ENCODE measurements around the gene NR6A1.

The NR6A1 gene

DNA sequence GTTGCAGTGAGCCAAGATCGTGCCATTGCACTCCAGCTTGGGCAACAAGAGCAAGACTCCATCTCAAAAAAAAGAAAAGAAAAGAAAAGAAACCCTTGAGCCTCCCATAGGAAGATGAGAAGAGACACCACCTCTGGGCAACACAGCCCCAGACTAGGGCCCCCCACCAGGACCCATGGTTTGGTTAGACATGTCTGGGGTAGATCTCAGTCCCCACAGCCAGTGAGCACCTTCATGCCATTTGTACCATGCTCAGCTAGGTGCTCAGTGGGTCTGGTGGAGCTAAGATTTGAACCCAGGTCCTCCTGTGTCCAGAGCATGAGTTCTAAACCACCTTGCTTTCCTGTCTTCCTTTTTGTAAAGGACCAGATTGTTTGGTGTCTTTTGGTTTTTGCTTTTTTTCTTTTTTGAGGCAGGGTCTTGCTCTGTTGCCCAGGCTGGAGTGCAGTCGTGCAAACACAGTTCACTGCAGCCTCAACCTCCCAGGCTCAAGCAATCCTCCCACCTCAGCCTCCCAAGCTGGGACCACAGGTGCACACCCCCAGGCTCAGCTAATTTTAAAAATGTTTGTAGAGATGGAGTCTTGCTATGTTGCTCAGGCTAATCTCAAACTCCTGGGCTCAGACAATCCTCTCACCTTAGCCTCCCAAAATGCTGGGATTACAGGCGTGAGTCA lies 17.6 kb upstream of the NR6A1 start:
- no peak for ATAC-seq

DNA sequence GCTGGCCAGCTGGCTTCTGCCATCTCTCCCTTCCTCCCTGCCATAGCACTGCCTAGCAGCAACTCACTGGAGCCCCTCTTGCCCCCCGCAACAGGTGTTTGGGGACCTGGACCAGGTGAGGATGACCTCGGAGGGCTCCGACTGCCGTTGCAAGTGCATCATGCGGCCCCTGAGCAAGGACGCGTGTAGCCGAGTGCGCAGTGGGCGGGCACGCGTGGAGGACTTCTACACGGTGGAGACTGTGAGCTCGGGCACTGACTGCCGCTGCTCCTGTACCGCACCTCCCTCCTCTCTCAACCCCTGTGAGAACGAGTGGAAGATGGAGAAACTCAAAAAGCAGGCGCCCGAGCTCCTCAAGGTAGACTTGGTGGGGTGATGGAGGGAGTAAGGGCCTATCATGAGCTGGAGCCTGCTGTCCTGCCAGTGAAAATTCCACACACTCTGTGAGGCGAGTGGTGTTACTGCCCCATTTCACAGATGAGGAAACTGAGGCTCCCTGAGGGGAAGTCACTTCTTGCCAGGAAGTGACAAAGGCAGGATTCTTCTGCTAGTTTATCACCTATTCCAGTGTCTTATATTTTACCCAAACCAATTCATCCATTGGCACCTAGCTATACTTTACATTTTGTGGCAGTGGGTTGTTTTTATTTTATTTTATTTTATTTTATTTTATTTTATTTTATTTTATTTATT lies 15.9 kb upstream of the NR6A1 start:
- Mint-ChIP-seq H3K4me1 (no peaks in the 10 kb centered on the region), H3K27ac (no peak overlapping the region), H3K9me3 (no peaks in the 10 kb centered on the region), H3K27me3 (no peaks in the 10 kb centered on the region), H3K4me3 (no peak overlapping the region), H3K36me3 (ENCODE audit: low read depth) (no peaks in the 10 kb centered on the region)
- no peak for DNase-seq
- ATAC-seq = no peak

More for the DNA sequence above, 17.6 kb upstream of the NR6A1 start:
- Mint-ChIP-seq H3K27me3 (peaks cover 2% of the 10 kb centered on the region), H3K9me3 (no peaks in the 10 kb centered on the region), H3K36me3 (ENCODE audit: low read depth) (no peaks in the 10 kb centered on the region), H3K4me3 (no peak overlapping the region), H3K4me1 (no peaks in the 10 kb centered on the region), H3K27ac (no peak overlapping the region)
- no peak for DNase-seq

DNA sequence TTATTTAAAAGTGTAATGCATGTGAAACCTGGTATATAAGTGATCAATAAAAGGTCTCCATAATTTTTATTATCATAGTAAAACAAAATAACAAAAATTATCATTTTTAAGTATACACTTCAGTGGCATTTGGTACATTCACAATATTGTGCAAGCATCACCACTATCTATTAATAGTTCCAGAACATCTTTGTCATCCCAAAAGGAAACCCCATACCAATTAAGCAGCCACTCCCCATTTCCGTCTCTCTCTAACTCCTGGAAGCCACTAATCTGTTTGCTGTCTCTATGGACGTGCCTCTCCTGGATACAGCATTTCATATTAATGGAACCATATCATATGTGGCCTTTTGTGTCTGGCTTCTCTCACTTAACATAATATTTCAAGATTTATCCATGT lies 13.4 kb upstream of the NR6A1 start:
- H3K4me3 Mint-ChIP-seq = no peak overlapping the region
- peaks cover 2% of the 10 kb centered on the region for H3K27me3 Mint-ChIP-seq
- H3K27ac Mint-ChIP-seq = no peak overlapping the region
- no peak for DNase-seq
- ATAC-seq = no peak
- no peaks in the 10 kb centered on the region for H3K9me3 Mint-ChIP-seq
- no peaks in the 10 kb centered on the region for H3K4me1 Mint-ChIP-seq
- H3K36me3 Mint-ChIP-seq (ENCODE audit: low read depth) = no peaks in the 10 kb centered on the region

DNA sequence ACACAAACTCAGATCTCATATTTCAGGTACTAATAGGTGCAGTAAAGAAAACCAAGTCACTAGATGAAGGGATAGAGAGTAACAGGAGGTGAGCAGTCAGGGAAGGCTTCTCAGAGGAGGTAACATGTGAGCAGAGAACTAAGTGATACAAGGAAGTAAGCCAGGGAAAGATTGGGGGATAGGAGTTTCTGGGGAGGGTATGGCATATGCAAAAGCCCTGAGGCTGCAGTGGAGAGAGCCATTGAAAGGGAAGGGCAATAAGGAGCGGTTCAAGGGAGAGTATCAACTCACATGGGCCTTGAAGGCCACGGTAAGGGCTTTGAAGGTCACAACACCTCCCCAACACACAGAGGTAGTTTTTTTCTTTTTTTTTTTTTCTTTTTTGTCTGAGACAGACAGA lies 12.7 kb upstream of the NR6A1 start:
- peaks cover 2% of the 10 kb centered on the region for H3K27me3 Mint-ChIP-seq
- H3K4me1 Mint-ChIP-seq = no peaks in the 10 kb centered on the region
- H3K36me3 Mint-ChIP-seq (ENCODE audit: low read depth) = no peaks in the 10 kb centered on the region
- no peaks in the 10 kb centered on the region for H3K9me3 Mint-ChIP-seq
- no peak overlapping the region for H3K4me3 Mint-ChIP-seq
- no peak overlapping the region for H3K27ac Mint-ChIP-seq
- DNase-seq (no peak), ATAC-seq (no peak)

DNA sequence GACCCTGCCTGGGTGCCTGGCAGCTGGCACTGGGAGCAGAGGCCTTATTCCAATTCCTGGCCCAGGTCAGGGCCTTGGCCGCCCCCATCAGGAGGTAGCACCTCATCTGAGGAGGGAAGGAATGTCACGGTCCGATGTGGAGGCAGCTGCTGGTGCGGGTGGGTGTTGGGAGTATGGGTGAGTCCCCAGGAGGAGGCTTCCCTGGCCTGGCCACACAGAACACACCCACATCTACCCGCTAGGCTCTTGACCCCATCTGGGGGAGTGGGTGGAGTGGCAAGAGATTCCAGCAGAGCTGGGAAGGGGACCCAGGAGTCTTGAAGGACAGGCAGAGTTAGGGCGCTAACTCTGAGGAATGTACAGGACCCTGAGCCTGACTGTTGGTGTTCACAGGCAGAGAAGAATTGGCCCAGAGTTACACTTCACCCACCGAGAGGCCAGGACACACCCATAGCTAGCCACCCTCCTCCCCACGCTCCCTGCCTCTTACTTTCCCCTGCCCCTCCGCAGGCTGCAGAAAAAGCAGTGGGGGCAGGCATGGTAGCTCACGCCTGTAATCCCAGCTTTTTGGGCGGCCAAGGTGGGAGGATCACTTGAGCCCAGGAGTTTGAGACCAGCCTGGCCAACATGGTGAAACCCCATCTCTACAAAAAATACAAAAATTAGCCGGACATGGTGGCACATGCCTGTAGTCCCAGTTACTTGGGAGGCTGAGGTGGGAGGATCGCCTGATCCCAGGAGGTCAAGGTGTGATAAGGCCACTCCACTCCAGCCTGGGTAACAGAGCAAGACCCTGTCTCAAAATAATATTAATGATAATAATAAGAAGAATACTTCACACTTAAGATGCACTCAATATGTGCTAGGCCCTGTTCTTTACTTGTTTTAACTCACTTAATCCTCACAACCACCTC lies 11.8 kb upstream of the NR6A1 start:
- ATAC-seq = no peak
- no peaks in the 10 kb centered on the region for H3K36me3 Mint-ChIP-seq (ENCODE audit: low read depth)

DNA sequence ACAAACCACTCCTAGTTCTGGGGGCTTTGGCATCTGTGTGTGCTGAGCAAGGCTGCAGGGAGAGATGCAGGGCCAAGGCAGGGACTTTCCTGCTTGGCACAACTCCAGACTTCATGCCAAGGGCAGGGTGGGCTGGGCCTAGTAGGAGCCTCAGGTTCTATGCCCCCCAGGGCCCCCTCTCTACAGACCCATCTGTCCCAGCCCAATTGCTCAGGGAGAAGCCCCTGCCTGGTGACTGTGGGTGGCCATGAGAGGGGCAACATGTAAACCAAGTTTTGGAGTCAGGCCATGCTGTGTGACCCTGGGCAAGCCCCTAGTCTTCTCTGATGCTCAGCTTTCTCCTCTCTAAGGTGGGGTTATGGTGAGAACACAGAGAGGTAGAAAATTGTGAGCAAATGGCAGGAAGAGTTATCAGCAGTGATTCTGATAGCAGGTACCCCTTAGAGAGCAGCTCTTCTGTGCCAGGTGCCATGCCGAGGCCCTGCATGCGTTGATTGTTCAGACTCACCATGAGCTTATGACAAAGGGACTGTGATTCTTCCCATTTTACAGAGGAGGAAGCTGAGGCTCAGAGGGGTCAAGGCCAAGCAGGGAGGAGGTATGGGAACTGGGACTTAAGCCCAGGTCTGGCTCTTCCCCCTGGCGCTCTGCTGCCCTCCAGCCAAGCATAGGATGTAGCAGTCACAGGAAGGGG lies 11.0 kb upstream of the NR6A1 start:
- H3K4me1 Mint-ChIP-seq = no peaks in the 10 kb centered on the region
- no peaks in the 10 kb centered on the region for H3K9me3 Mint-ChIP-seq
- peaks cover 4% of the 10 kb centered on the region for H3K27me3 Mint-ChIP-seq
- no peak for DNase-seq
- ATAC-seq = no peak
- no peak overlapping the region for H3K4me3 Mint-ChIP-seq
- no peak overlapping the region for H3K27ac Mint-ChIP-seq
- no peaks in the 10 kb centered on the region for H3K36me3 Mint-ChIP-seq (ENCODE audit: low read depth)

More for the DNA sequence above, 11.8 kb upstream of the NR6A1 start:
- H3K4me1 Mint-ChIP-seq = no peaks in the 10 kb centered on the region
- no peak for DNase-seq
- no peak overlapping the region for H3K4me3 Mint-ChIP-seq
- no peak overlapping the region for H3K27ac Mint-ChIP-seq
- no peaks in the 10 kb centered on the region for H3K9me3 Mint-ChIP-seq
- H3K27me3 Mint-ChIP-seq = peaks cover 2% of the 10 kb centered on the region

DNA sequence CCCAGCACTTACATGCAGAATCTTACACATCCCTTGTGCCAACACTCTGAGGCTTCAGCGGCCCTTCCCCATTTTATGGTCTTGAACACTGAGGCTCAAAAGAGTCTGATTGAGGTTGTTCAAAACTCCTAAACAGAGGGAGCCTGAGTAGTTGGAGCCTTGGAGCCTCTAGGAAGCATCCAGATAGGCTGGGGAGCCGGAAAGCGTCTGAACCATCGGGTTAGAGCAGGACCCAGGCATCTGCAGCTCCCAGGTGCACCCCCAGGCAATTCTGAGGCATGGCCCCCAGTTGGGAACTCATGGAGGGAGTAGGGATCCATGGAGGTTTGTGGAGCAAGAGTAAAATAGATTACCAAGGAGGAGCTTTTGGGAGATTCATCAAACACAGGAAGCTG lies 9.6 kb upstream of the NR6A1 start:
- Mint-ChIP-seq H3K27ac (no peak overlapping the region), H3K9me3 (no peaks in the 10 kb centered on the region), H3K36me3 (ENCODE audit: low read depth) (no peaks in the 10 kb centered on the region), H3K4me3 (no peak overlapping the region), H3K4me1 (peaks cover 10% of the 10 kb centered on the region), H3K27me3 (peaks cover 14% of the 10 kb centered on the region)
- no peak for ATAC-seq
- DNase-seq = no peak

DNA sequence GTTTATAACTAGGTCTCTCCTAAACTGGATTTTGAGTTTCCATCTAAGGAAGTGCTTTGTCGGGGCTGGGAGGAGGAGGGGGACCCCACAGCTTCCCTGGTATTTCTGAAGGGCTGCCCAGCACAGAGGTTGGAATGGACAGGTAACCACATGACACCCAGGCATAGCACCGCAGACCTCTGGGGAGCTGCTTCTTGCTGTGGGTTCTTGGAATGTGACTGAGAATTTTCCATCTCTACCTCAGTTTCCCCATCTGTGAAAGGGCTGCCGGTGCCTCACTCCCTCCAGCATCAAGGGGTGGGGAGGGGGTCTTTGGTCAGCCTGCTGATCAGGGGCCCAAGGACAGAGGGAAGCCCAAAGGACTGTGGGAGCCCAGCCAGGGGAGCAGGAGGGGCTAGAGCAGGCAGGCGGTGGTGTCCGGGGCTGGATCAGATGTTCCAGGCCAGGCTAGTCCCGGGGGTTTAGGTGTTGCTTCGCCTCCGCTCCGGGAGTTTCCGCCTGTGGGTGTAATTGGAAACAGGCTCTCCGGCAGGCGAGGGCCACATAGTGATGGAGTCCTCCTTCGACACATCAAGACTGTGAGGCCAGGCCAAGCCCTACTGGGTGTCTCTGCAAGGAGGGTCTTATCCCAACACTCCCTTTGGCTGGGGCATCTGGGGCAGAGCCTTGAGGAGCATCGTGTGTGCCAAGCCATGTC lies 9.1 kb upstream of the NR6A1 start:
- H3K4me1 Mint-ChIP-seq = peaks cover 11% of the 10 kb centered on the region
- H3K36me3 Mint-ChIP-seq (ENCODE audit: low read depth) = no peaks in the 10 kb centered on the region
- no peaks in the 10 kb centered on the region for H3K9me3 Mint-ChIP-seq
- no peak for ATAC-seq
- no peak overlapping the region for H3K4me3 Mint-ChIP-seq
- H3K27ac Mint-ChIP-seq = no peak overlapping the region
- peaks cover 19% of the 10 kb centered on the region for H3K27me3 Mint-ChIP-seq
- DNase-seq = no peak

DNA sequence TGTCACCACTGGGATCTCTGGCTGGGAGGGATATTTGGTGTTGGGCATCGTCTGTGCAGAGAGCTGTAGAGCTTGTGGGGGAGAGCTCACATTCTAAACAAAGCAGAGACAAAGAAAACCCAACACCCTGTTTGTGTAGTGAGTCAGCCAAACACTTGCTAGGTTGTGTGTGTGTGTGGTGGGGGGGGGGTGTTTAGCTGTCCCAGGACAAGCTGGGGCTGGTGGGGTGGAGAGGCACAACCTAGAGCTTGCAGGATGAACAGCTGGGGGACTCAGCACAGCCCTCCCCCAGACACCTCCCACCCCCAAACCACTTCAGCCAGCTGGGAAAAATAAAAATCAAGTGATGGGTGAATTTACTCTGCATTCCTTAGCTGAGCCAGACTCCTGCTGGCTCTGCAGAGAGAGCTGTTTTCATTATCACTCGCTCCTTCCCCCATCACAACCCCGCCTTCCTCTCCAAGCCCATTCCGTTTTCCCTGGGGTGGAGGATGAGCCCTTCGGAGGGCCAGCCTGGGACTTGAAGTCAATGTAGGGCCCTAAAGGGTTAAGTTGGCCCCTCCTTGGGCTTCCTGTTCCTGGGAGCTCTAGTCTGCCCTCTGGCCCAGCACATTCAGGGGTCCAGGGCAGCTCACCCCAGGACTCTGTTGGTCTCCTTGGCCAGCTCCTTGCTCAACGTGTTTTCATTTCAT lies 8.4 kb upstream of the NR6A1 start:
- peaks cover 24% of the 10 kb centered on the region for H3K27me3 Mint-ChIP-seq
- DNase-seq (no peak), ATAC-seq (no peak)

DNA sequence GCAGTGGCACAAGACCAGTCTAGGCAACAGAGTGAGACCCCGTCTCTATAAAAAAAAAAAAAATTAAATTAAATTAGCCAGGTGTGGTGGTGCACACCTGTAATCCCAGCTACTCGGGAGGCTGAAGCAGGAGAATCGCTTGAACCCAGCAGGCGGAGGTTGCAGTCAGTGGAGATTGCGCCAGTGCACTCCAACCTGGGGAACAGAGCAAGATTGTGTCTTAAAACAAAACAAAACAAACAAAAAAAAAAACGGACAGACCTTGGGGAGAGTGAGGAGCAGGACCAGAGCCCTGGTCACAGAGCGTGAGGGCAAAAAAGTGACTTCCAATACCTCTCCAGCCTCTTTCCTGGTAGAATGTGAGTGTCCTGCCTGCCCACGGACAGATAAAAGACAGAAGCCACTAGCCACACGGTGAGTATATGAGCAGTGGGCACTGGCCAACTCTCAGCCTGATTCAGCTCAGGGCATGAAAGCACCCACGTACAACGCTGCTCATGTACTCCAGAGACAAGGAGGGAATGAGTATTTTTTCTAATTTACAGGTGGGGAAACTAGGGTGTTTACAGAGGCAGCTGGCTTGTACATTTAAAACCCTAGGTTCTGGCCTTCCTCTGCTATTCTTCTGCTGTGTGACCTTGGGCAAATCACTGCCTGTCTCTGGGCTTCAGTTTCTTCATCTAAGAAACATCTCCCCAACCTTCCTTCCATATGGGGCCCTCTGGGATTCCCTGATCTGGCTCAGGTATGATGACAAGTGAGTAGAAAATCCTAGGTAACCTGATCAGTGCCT lies 7.7 kb upstream of the NR6A1 start:
- ATAC-seq (no peak), DNase-seq (no peak)
- H3K27ac Mint-ChIP-seq = no peak overlapping the region
- H3K4me3 Mint-ChIP-seq = no peak overlapping the region
- H3K36me3 Mint-ChIP-seq (ENCODE audit: low read depth) = no peaks in the 10 kb centered on the region
- peaks cover 20% of the 10 kb centered on the region for H3K4me1 Mint-ChIP-seq
- H3K27me3 Mint-ChIP-seq = peaks cover 27% of the 10 kb centered on the region
- H3K9me3 Mint-ChIP-seq = no peaks in the 10 kb centered on the region

More for the DNA sequence above, 8.4 kb upstream of the NR6A1 start:
- no peaks in the 10 kb centered on the region for H3K9me3 Mint-ChIP-seq
- H3K4me1 Mint-ChIP-seq = peaks cover 14% of the 10 kb centered on the region
- no peak overlapping the region for H3K27ac Mint-ChIP-seq
- no peaks in the 10 kb centered on the region for H3K36me3 Mint-ChIP-seq (ENCODE audit: low read depth)
- H3K4me3 Mint-ChIP-seq = no peak overlapping the region

DNA sequence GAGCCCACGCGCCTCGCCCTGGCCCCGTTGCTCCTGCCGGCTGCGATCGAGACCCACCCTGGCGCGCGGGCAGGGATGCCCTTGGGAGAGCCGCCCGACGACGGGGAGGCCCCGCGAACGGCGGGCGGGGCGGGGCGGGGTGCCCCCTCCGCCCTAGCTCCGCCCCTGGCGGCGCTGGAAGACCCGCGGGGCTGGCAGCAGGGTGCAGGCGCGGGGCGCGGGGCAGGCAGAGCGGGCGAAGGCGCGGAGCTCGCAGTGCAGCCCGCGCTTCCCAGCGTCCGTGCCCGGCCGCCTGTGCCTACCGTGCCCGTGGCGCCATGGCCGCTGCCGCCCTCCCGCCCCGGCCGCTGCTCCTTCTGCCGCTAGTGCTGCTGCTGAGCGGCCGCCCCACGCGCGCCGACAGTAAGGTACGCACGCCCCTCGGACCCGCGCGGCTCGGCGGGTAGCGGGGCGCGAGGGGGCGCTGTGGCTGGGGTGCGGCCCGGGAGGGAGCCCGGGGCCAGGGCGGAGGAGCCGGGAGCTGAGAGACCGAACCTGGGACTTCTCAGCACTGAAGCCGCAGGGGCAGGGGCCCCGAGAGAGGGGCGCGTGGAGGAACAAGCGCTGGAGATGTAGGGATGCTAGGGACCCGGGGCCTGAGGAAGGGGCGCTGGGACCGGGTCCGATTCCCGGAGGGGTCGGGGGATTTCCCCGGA lies 6.0 kb upstream of the NR6A1 start, which contains the start of gene OLFML2A:
Gene OLFML2A, plus strand, starts transcription at position 180 of the 695 bp plus-strand sequence. Its CDS starts 138 bp downstream, at position 318.
- H3K27ac Mint-ChIP-seq = no peak within 1 kb of the TSS
- no peaks in the 10 kb centered on the region for H3K36me3 Mint-ChIP-seq (ENCODE audit: low read depth)
- ATAC-seq = peak; percentile 18

DNA sequence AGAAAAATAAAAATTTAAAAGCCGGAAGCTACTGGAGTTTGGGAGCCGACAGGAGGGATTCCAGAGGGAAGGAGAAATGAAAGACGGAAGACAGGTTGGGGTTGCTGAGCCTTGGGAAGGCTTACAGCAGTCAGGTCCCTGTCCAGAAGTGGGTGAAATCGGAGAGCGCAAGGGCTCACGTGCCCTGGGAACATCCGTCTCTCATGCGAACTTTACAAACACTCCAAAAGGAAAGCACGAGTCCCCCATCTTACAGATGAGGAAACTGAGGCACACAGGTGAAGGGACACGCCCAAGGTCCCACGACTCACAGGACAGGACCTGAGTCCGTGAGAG lies 5.5 kb upstream of the NR6A1 start:
- Mint-ChIP-seq H3K4me3 (peak overlapping the region; percentile 68), H3K36me3 (ENCODE audit: low read depth) (no peaks in the 10 kb centered on the region), H3K4me1 (peaks cover 30% of the 10 kb centered on the region), H3K9me3 (no peaks in the 10 kb centered on the region), H3K27ac (no peak overlapping the region), H3K27me3 (peaks cover 39% of the 10 kb centered on the region)
- DNase-seq = no peak
- ATAC-seq = no peak

More for the DNA sequence above, 6.0 kb upstream of the NR6A1 start, which contains the start of gene OLFML2A:
- H3K27me3 Mint-ChIP-seq = peaks cover 39% of the 10 kb centered on the region
- H3K4me1 Mint-ChIP-seq = peaks cover 28% of the 10 kb centered on the region
- H3K4me3 Mint-ChIP-seq = peak within 1 kb of the TSS; percentile 68
- no peaks in the 10 kb centered on the region for H3K9me3 Mint-ChIP-seq
- DNase-seq = peak; percentile 27
